Activated effector memory CD4-positive, alpha-beta T cell treated with anti-CD3 and anti-CD28 coated beads, Interleukin-2, amount 50 U/mL, for 16 hours (primary cell): ENCODE results near the gene OLFM3.

ENCODE experiments used
- DNase-seq: peaks from one replicate; pipeline ENCODE4 v3.0.0-alpha.2; 2020

OLFM3 gene

DNA sequence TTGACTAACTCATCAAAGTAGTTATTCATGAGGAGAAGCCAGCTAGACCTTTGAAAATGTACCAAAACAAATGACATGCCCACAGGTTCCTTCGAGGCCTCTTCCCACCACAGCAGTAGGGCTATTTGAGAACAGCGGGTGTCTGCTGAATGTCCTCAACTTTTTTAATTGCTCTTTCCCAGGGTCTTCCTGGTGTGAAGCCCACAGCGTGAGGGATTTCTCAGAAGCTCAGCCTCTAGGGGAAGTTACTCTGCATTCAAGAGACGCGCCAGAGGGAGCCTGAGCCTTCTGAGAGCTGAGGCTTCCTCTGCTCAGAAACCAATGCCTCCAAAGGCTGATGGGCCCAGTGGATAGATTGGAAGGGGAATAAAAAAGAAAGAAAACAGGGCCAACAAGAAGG lies 153.6 kb downstream of the OLFM3 start:
- no peak for DNase-seq

DNA sequence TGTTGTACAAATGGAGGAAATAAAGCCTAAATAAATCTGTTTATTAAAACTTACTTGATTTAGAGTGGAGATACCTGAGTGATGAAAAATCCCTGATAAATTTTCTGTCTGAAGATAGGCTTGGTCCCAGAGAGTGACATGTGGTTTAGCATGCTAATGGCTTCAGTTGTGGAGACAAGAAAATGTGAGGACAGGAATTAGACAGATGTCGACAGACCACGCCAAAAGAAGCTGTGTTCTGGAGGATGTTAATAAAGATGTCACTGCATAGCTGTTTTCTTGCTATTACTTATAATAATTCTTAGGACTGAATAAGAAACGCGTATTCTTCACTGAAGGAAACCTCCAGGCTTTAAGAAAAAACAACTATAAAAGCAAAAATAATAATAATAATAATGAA lies 154.9 kb downstream of the OLFM3 start:
- no peak for DNase-seq

DNA sequence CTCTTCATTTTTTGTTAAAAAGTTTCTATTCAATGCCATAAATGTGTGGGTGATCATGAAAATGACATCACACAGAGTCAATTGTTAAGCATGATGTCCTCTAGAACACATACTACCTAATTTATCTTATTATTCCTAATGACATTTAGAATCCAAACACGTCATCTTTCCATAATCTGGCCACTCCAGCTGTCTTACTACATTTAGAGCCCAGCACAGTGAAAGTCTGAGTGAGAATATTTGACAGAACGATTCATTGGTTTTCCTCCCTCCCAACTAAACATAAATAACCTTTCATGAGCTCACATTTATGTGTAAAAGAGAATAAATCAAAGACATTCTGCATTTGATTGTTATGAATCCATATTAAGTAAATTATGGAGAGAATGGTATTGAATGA lies 160.7 kb downstream of the OLFM3 start:
- DNase-seq, result no peak

DNA sequence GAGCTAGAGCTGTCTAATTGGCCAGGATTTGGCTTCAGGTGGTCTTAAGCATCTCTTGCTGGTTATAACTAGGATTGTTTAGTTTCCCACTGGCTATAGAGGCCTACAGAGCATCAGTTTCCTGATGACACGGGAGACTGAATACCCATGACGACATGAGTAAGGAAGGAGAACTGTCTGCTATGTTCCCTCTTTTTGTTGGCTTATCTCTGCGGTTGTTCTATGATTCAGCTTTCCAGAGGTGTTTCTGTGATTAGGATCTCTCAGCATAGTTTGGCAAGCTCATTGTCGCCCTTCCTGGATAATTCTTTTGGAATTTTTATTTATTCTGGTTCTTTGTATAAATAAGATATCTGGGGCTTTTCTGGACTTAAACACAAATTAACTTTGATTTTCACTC lies 163.4 kb downstream of the OLFM3 start:
- no peak for DNase-seq

DNA sequence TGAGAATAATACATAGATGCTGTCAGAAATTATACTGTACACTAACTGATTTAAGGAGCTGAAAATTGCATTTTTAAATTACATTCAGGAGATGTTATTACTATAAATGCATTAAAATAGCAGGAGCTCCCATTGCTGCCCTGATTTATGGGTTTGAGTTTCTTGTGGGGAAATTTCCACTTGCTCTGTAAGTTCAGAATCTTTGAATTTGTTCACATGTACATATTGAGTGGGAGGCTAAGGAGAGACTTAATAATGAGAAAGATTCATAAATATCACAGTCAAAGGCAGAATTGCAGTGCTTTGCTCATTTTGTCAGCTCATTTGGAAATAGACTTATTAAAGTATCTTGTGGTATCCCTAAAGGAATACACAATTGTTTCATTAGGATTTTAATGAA lies 170.3 kb downstream of the OLFM3 start:
- no peak for DNase-seq

DNA sequence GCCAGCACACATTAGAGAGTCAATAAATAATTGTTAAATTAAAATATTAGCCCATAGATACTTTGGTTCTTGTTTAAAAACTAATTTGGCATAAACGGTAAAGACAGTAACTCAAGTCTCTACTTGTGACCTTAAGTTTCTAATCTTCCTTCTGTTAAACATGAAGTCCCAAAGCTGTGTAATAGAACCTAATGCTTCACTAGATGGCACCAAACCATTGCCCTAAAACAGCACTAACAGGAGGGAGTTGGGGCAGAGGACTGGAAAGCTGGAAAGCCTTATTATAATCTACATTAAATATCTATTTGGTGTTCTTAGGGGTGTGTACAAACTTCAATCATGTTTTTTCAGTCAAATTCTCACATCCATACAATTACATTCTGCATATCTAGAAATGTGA lies 176.7 kb downstream of the OLFM3 start:
- no peak for DNase-seq

DNA sequence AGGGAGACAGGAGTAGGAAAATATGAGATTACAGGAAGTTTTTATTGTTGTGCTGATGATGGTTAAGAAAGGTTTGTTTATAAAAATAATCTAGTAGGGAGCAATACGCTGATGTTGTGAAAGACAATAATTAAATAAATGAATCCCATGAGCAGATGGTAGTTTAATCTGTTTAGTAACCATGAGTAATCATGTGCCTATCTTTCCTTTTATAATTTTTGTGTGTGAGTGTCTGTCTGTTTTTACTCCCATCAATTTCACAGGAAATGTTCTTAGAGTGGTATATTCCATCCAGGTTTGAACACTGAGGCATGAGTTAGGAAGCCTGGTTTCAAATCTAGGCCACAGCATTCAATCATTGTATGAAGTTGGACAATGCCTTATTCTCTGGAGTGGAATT lies 180.5 kb downstream of the OLFM3 start:
- DNase-seq, result no peak

DNA sequence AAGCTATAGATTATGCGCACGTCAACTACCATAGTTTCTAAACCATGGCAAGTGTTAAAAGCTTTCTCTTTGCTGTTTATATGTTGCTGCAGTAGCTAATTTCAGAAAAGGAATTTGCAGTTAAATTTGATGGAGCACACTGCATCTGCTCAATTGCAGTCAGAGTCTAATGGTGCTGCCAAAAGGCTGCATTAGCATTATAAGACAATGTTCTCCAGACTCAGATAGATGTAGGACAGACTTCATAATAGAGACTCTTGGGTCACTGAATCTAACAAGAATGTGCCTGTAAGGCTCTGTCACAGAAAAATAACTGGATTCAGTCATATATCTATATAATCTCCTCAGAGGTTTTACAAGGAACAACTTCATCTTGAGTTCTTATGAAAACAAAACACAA lies 198.3 kb downstream of the OLFM3 start:
- no peak for DNase-seq

DNA sequence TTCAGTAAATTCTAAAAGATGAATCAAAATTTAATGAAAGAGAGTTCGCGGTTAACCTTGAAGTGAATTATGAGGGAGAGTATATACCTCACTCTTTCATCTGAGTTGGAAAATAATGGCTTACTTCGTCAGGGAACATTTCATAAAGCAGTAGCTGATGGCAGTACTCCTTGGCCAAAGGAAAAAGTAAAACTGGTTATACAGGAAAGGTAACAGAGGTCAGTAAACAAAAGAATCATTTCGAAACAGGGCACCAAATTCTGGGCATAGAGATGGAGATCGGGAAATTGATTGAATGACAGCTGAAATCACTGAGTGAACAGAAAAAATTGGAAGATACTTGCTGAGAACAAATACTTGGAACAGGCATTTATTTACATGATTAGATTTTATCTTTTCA lies 199.0 kb downstream of the OLFM3 start:
- DNase-seq, result no peak

DNA sequence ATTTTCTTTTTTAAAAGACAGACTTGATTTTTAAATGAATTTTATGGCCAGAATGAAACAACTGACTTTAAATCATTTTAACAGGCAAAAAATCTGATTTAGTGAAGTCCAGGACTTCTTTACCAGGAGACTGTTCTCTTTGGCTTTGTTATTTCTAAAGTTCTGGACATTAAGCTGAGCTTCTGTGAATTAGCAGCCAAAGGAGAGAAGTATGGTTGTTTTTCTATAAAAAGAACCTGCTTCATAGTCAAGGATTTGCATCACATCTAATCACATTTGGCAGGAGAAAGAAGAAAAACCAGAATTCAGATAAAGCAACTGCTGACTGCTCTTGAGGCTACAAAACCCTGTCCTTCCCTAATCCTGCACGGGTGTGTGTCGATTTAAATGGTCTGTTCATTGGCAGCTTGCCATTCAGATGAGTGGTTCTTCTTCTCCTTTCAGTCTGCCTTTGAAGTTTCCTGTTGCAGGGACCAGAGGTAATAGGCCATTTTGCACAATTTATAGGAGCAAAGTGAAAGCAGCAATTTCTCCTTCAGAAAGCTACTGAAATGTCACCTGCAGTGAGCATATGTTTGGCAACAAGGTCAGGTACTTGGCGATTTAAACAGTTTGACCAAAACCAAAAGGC lies 215.4 kb downstream of the OLFM3 start:
- DNase-seq, result no peak

DNA sequence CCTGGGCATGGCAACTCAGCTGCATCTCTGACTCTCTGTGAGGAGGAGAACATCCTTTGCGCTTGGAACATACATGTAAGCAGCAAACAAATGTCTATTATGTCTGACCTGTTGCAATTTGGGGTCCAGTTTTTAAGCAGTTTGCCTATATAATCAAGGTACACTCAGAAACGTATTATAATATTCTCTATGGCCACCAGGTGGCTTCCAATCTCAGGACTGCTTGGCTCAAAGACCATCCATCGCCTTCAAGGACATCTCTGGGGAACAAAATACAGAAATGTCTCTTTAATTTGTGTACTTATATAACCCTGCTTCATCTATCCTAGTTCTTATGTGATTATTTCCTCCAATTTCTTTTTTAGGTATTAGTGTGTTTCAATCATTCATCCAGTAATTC lies 227.2 kb downstream of the OLFM3 start:
- no peak for DNase-seq

DNA sequence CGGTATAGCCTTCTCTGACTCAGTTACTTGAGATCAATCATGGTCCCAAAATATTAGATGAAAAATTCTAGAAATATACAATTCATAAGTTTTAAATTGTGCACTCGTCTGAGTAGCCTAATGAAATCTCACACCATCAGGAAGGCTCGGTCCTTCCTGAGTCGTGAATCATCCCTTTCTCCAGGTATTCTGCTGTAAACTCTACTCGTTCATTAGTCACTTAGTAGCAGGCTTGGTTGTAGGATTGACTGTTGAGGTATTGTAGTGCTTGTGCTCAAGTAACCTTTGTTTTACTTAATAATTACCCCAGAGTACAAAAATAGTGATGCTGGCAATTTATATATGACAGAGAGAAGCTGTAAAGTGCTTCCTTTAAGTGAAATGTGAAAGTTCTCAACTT lies 238.7 kb downstream of the OLFM3 start:
- no peak for DNase-seq

DNA sequence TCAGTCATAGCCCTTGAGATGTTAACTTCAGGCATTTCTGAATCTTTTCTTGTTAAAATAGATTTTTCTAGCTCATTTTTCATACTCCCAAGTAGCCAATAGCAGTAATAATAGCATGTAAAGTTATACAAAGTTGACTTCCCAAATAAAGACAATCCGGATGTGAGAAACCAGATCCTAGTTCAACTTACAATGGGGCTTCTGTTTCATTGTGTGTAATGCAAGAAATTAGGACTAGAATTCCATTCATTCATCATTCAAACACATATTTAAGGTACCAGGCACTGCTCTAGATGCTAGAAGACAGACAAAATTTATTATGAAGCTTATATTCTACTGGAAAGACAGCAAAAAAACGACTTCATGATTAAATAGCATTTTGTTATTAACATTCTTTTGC lies 240.3 kb downstream of the OLFM3 start:
- DNase-seq, result no peak
